HCT116 (cell line): Measurements from ENCODE around the gene INHBE. TPM values are rescaled to one million over a fixed set of nuclear protein-coding genes. Genes with fewer than 3 reads are reported as not detected.

Source experiments
- ATAC-seq: fragments of 200-7000 bp; cut with Tn5 transposase; 2 replicates; pipeline ENCODE4 v1.9.1; 2020; ENCODE audit warnings: mild to moderate bottlenecking, moderate library complexity
- BruUV-seq: library from RNA; stranded (reverse); fragments of 400-500 nt; replicated peaks from 2 replicates; lab custom pipeline; 2021; lab: Mats Ljungman, UMichigan
- CTCF ChIA-PET: fragments of 300-600 bp; sonication (Branson Sonifier 250); formaldehyde crosslinking; loops from one replicate; lab custom pipeline; 2021; ENCODE audit warnings: antibody characterized with exemption; lab: Charles Lee
- POLR2A ChIA-PET: fragments of 300-600, 350-600 bp; sonication (Branson Sonifier 250); formaldehyde crosslinking; loops from one replicate; lab custom pipeline; 2021; ENCODE audit warnings: antibody characterized with exemption; lab: Charles Lee
- RAD21 ChIA-PET, 2 experiments: fragments of 300-600 bp; sonication (Branson Sonifier 250); formaldehyde crosslinking; loops; one replicate each; lab custom pipeline; 2023; ENCODE audit warnings: low total read pairs in 2 of 2; ENCODE audit not compliant: uncharacterized antibody in 2 of 2, unreplicated experiment in 2 of 2, low non-redundant PET in 1 of 2; lab: Charles Lee
- DNase-seq: peaks from one replicate; pipeline ENCODE4 v3.0.0-alpha.2; 2010; ENCODE audit warnings: low read depth, low spot score
- H2AFZ ChIP-seq: fragments of 200-600 bp; shearing (Covaris generic), sonication (generic); 2 replicates; pipeline ENCODE4 v1.6.1; 2017; ENCODE audit warnings: low read depth, mixed run types, mixed read lengths, antibody characterized with exemption, low read length; ENCODE audit not compliant: poor library complexity, severe bottlenecking
- H3K27ac ChIP-seq: 2 replicates; pipeline ENCODE4 v1.5.1; 2012; ENCODE audit warnings: low read depth, low read length
- H3K27me3 ChIP-seq: fragments of 200-600 bp; sonication (generic); 2 replicates; pipeline ENCODE4 v1.6.1; 2016; ENCODE audit warnings: mixed run types, low read length, mixed read lengths; ENCODE audit not compliant: insufficient read depth
- H3K36me3 ChIP-seq, 2 experiments: fragments of 200-500 bp in 1 of 2; fragments of 200-600 bp in 1 of 2; sonication (Bioruptor generic) in 1 of 2; sonication (generic) in 1 of 2; 2 replicates each; pipeline versions ENCODE4 v1.5.1 to v1.6.1; 2014 to 2016; ENCODE audit warnings: low read length in 2 of 2, inconsistent platforms in 1 of 2, mixed read lengths in 1 of 2, mixed run types in 1 of 2; ENCODE audit not compliant: insufficient read depth in 2 of 2, control insufficient read depth in 1 of 2
- H3K4me1 ChIP-seq, 2 experiments: fragments of 200-600 bp in 1 of 2; sonication (generic) in 1 of 2; 2 replicates each; pipeline versions ENCODE4 v1.5.1 to v1.6.1; 2012 to 2017; ENCODE audit warnings: low read length in 2 of 2, inconsistent platforms in 1 of 2, mild to moderate bottlenecking in 1 of 2, mixed read lengths in 1 of 2, mixed run types in 1 of 2, moderate library complexity in 1 of 2; ENCODE audit not compliant: insufficient read depth in 2 of 2, control insufficient read depth in 1 of 2
- H3K4me2 ChIP-seq: fragments of 200-600 bp; sonication (generic); 2 replicates; pipeline ENCODE4 v1.6.1; 2017; ENCODE audit warnings: mixed run types, low read length, mixed read lengths
- H3K4me3 ChIP-seq, 2 experiments: fragments of 200-600 bp in 1 of 2; sonication (generic) in 1 of 2; replicated peaks in 1 of 2; 2 replicates each; pipeline ENCODE4 v1.5.1; 2011 to 2016; ENCODE audit warnings: low read length in 2 of 2, control low read depth in 1 of 2, low read depth in 1 of 2, mild to moderate bottlenecking in 1 of 2, mixed read lengths in 1 of 2, mixed run types in 1 of 2
- H3K79me2 ChIP-seq: fragments of 200-600 bp; sonication (generic); 2 replicates; pipeline ENCODE4 v1.6.1; 2017; ENCODE audit warnings: mild to moderate bottlenecking, mixed run types, low read length, moderate library complexity, mixed read lengths; ENCODE audit not compliant: insufficient read depth
- H3K9ac ChIP-seq: fragments of 200-600 bp; sonication (generic); 2 replicates; pipeline ENCODE4 v1.6.1; 2016; ENCODE audit warnings: low read length, mixed read lengths
- H3K9me2 ChIP-seq: fragments of 200-600 bp; sonication (generic), shearing (Covaris generic); 2 replicates; pipeline ENCODE4 v1.6.1; 2017; ENCODE audit warnings: mixed run types, mild to moderate bottlenecking, moderate library complexity; ENCODE audit not compliant: insufficient read depth
- H3K9me3 ChIP-seq, 2 experiments: fragments of 200-500 bp in 1 of 2; fragments of 200-600 bp in 1 of 2; sonication (Bioruptor generic) in 1 of 2; sonication (generic) in 1 of 2; 2 replicates each; pipeline ENCODE4 v1.6.1; 2014 to 2017; ENCODE audit warnings: low read length in 2 of 2, mixed read lengths in 2 of 2, inconsistent platforms in 1 of 2, low read depth in 1 of 2, mild to moderate bottlenecking in 1 of 2, mixed run types in 1 of 2, moderate library complexity in 1 of 2; ENCODE audit not compliant: control insufficient read depth in 1 of 2, insufficient read depth in 1 of 2
- H4K20me1 ChIP-seq: fragments of 200-600 bp; sonication (generic), shearing (Covaris generic); 2 replicates; pipeline ENCODE4 v1.6.1; 2017; ENCODE audit warnings: mixed run types, mild to moderate bottlenecking, moderate library complexity; ENCODE audit not compliant: insufficient read depth
- ATF3 ChIP-seq: IDR thresholded peaks from 2 replicates; pipeline ENCODE4 v1.6.1; 2012
- CBX3 ChIP-seq: IDR thresholded peaks from 2 replicates; pipeline ENCODE4 v1.6.1; 2012; ENCODE audit warnings: low read depth
- CTCF ChIP-seq, 3 experiments: fragments of 200-600 bp in 1 of 3; sonication (generic) in 1 of 3; IDR thresholded peaks in 2 of 3; conservative IDR thresholded peaks in 1 of 3; 2 replicates each; pipeline ENCODE4 v1.5.1; 2012 to 2017; ENCODE audit warnings: low read depth in 2 of 3, low read length in 2 of 3, antibody characterized with exemption in 1 of 3, borderline replicate concordance in 1 of 3, control low read depth in 1 of 3, mild to moderate bottlenecking in 1 of 3, mixed read lengths in 1 of 3, mixed run types in 1 of 3, moderate library complexity in 1 of 3; ENCODE audit not compliant: insufficient read depth in 1 of 3
- EGR1 ChIP-seq: IDR thresholded peaks from 2 replicates; pipeline ENCODE4 v1.6.1; 2012; ENCODE audit warnings: low read depth
- ELF1 ChIP-seq: IDR thresholded peaks from 2 replicates; pipeline ENCODE4 v1.6.1; 2012; ENCODE audit warnings: low read depth, borderline replicate concordance
- EZH2 ChIP-seq: fragments of 200-600 bp; sonication (generic); IDR thresholded peaks from 2 replicates; pipeline ENCODE4 v1.6.1; 2017; ENCODE audit warnings: antibody characterized with exemption, mixed run types
- EZH2phosphoT487 ChIP-seq: fragments of 200-600 bp; IDR thresholded peaks from 2 replicates; pipeline ENCODE4 v1.6.1; 2018; ENCODE audit warnings: antibody characterized with exemption, borderline replicate concordance
- JUND ChIP-seq: IDR thresholded peaks from 2 replicates; pipeline ENCODE4 v1.6.1; 2012
- MAX ChIP-seq: IDR thresholded peaks from 2 replicates; pipeline ENCODE4 v1.6.1; 2012
- POLR2A ChIP-seq: IDR thresholded peaks from 2 replicates; pipeline ENCODE4 v1.7.0; 2011; ENCODE audit warnings: borderline replicate concordance; ENCODE audit not compliant: insufficient read depth, insufficient read length; ENCODE audit errors: extremely low read depth
- RAD21 ChIP-seq: IDR thresholded peaks from 2 replicates; pipeline ENCODE4 v1.6.1; 2012; ENCODE audit warnings: low read depth, mild to moderate bottlenecking
- SIN3A ChIP-seq: IDR thresholded peaks from 2 replicates; pipeline ENCODE4 v1.6.1; 2012; ENCODE audit warnings: low read depth
- SP1 ChIP-seq: IDR thresholded peaks from 2 replicates; pipeline ENCODE4 v1.6.1; 2012; ENCODE audit warnings: low read depth
- SRF ChIP-seq: IDR thresholded peaks from 2 replicates; pipeline ENCODE4 v1.6.1; 2012; ENCODE audit warnings: low read depth
- TCF7L2 ChIP-seq: IDR thresholded peaks from 2 replicates; pipeline ENCODE4 v1.7.0; 2011; ENCODE audit warnings: borderline replicate concordance, inconsistent platforms; ENCODE audit not compliant: insufficient read depth, insufficient read length; ENCODE audit errors: extremely low read depth
- intact Hi-C: fragments of 100-400 bp; cut with micrococcal nuclease; formaldehyde crosslinking; loops from 2 replicates; pipeline ENCODE4 v1.10.0; 2022
- total RNA-seq: library from RNA; stranded (reverse); gene quantifications from one replicate; pipeline ENCODE4 v1.2.1, GENCODE V29; 2021; ENCODE audit not compliant: unreplicated experiment

The INHBE gene
- total RNA-seq, 1 experiment from 2014 or later: 0.89 TPM

GRCh38 chr12:57418255-57418654, 36.9 kb upstream of the INHBE start:
- Histone ChIP-seq H3K9me2 (no peaks in the 10 kb centered on the region), H3K4me3 (no peak overlapping the region), H4K20me1 (peaks cover 7% of the 10 kb centered on the region; the same call in 1 of the 2 replicates), H3K27me3 (no peaks in the 10 kb centered on the region), H3K4me1 (peaks cover 8 to 21% of the 10 kb centered on the region in 2 experiments), H3K36me3 (no peaks in the 10 kb centered on the region), H2AFZ (no peak overlapping the region), H3K4me2 (no peak overlapping the region), H3K9me3 (no peaks in the 10 kb centered on the region), H3K9ac (no peak overlapping the region), H3K79me2 (peaks cover 3% of the 10 kb centered on the region; the same call in 1 of the 2 replicates)
- BruUV-seq: no TSS peak
- CTCF ChIA-PET: no interaction called here
- DNase-seq (no peak), ATAC-seq (no peak)
- no peak for TF ChIP-seq JUND
- no peak for TF ChIP-seq CTCF (IDR thresholded peaks at IDR 0.05 in 2 of 3, conservative IDR thresholded peaks at IDR 0.05 in 1 of 3; ENCODE audit: borderline replicate concordance in 1 of 3, insufficient read depth in 1 of 3, low read depth in 2 of 3, low read length in 2 of 3)
- no peak for TF ChIP-seq ATF3
- no peak for TF ChIP-seq SP1
- TF ChIP-seq RAD21: no peak
- no peak for TF ChIP-seq EGR1
- no peak for TF ChIP-seq SIN3A
- TF ChIP-seq POLR2A: no peak
- TF ChIP-seq ELF1: no peak
- no peak for TF ChIP-seq CBX3
- TF ChIP-seq SRF: no peak
- TF ChIP-seq EZH2: no peak
- TF ChIP-seq MAX: no peak
- TF ChIP-seq TCF7L2: no peak
- no peak for TF ChIP-seq EZH2phosphoT487
- TF ChIP-seq, all 23 proteins: peak for 0
- intact Hi-C loops: no loop called here
- H3K27ac ChIP-seq: no peak overlapping the region
- ChIA-PET RAD21 (interaction anchor here in 1 of 2 experiments (0.6 kb wide), 1 partner anchor 149 kb away, joined by 3 read pairs; no protein-coding TSS in a partner anchor), POLR2A (no interaction called here)
